D721Med (cell line): ENCODE data around the gene ANXA8.

Experiments
- DNase-seq: peaks from one replicate; pipeline ENCODE4 v3.0.0; 2011; ENCODE audit warnings: low spot score; ENCODE audit not compliant: insufficient read length
- FAIRE-seq: peaks from 2 replicates; lab custom pipeline; 2011; peaks lifted over from hg19 to GRCh38; lab: Jason Lieb, UNC
- TF ChIP-seq, protein P1 (sequence below): IDR thresholded peaks from 2 replicates; pipeline ENCODE4 v1.5.1; 2012; ENCODE audit warnings: mild to moderate bottlenecking, control low read depth; ENCODE audit not compliant: insufficient read depth; ENCODE audit errors: missing control alignments

ANXA8 gene

DNA sequence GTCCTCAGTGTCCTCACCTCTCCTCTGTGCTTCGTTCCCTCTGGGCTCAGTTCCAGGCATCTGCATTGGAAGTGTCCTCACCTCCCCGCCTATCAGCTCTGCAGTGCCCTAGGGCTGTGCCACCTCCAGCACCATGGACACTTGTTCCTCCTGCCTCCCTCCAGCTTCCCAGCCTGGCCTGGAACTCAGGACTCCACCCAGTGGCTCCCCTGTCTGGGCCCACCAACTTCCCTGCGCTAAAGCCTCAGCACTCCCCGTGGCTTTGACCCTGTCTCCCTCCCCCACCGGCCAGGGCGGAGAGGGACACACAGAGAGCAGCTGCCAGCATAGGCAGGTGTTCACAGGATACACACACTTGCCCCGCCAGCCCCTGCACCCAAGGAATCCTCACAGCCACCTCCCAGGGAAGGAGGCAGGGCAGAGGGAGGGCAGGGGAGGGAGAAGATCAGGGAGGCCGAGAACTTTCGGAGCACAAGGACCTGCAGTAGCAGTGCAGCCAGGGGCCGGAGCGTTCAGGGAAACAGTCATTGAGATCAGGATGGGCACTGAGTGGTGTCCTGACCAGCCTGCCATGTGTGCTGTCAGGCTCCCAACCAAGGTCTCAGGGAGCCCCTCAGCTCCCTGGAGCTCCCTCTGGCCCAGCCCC is 31.3 kb downstream of the ANXA8 start:
- DNase-seq = no peak
- TF ChIP-seq, protein P1, sequence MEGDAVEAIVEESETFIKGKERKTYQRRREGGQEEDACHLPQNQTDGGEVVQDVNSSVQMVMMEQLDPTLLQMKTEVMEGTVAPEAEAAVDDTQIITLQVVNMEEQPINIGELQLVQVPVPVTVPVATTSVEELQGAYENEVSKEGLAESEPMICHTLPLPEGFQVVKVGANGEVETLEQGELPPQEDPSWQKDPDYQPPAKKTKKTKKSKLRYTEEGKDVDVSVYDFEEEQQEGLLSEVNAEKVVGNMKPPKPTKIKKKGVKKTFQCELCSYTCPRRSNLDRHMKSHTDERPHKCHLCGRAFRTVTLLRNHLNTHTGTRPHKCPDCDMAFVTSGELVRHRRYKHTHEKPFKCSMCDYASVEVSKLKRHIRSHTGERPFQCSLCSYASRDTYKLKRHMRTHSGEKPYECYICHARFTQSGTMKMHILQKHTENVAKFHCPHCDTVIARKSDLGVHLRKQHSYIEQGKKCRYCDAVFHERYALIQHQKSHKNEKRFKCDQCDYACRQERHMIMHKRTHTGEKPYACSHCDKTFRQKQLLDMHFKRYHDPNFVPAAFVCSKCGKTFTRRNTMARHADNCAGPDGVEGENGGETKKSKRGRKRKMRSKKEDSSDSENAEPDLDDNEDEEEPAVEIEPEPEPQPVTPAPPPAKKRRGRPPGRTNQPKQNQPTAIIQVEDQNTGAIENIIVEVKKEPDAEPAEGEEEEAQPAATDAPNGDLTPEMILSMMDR = no peak
- no peak for FAIRE-seq

DNA sequence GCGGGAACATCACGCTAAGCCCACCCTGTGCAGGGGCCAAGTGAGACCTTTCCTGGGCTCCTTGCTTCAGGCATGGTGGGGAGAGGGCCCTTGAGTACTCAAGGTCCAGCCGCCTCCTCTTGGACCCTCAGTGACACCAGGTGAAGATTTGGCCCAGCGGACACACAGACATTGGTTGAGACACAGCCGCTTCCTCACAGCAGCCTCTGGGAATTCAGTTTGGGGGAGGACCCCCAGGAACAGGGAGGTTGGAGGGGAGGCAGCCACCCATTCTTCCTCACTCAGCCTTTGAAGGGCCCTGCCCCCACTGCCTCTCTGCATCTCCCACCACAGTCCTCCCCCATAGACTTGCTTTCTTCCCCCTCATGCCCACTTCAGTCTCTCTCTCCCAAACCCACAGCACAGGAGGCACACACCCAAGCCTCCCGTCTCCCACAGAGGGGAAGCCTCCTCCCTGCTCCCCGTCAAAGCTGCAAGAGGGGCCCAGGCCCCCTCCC is 31.9 kb downstream of the ANXA8 start:
- DNase-seq (no peak), FAIRE-seq (no peak)
- TF ChIP-seq, protein P1 = no peak

DNA sequence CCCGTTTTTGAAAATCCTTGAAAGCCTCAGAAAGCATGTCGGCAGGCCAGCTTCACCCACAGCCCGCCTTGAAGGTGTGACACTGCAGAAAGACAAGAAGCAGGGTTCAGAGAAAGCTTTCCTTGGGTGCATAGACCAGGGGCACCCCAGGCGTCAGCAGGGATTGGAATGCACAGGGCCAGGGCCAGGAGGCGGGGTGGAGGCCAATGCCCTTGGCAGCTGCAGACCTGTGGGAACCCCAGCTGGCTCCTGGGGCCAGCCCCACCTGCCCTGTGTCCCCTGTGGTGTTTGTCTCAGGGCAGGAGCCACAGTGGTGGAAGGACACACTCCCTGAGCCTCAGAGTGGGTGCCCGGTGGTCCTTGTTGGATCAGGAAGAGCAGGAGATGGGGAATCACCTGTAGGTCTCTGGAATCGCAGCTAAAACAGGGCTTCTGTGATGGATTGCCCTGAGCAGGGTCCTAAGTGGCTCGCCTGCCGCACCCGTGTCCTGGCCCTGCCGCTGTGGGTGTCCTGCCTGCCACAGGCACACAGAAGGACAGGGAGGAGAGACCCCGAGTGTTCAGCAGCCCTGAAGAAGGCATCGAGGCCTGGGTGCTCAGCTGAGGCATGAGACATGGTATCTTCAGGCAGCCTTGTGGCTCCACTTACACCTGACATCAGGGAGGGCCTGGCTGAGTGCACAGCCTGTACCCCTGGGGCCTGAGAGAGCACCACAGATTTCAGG is 32.5 kb downstream of the ANXA8 start:
- FAIRE-seq = no peak
- no peak for DNase-seq
- TF ChIP-seq, protein P1 = no peak

DNA sequence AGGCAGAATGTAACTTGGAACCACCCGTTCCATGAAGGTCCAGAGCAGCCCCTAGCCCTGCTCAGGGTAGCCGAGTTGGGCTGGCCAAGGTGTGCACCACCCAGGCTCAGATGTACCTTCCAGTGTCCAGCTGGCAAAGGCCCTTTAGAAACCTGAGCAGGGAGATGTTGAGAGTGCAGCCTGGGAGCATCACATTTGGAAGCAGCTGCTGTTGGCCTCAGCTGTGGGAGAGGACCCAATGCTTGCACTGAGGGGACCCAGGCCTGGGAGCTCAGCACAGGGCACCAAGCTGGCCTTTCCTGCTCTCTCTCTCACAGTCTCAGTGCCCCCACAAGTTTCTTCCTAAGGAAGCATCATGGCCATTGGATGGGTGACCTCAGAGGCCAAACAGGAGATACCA is 33.5 kb downstream of the ANXA8 start:
- DNase-seq (no peak), FAIRE-seq (no peak)
- TF ChIP-seq, protein P1 = no peak

DNA sequence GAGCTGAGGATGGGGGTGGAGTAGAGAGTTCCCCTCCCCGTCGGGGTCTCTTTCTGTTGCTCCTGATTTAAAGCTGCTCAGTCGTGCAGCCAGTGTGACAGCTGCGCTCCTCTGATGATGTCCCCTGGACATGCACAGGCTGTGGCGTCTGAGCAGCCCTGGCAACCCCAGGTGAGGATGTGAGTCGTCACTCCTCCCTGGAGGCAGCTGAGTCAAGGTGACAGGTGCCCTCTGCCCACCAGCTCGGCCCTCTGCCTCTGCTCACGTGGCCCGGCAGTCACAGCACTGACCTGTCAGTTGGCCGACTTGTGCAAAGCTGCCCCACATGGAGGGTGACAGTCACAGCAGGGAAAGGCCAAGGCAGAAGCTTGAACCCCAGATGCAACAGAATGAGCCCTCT is 33.9 kb downstream of the ANXA8 start:
- FAIRE-seq (no peak), DNase-seq (no peak)
- TF ChIP-seq, protein P1 = no peak

DNA sequence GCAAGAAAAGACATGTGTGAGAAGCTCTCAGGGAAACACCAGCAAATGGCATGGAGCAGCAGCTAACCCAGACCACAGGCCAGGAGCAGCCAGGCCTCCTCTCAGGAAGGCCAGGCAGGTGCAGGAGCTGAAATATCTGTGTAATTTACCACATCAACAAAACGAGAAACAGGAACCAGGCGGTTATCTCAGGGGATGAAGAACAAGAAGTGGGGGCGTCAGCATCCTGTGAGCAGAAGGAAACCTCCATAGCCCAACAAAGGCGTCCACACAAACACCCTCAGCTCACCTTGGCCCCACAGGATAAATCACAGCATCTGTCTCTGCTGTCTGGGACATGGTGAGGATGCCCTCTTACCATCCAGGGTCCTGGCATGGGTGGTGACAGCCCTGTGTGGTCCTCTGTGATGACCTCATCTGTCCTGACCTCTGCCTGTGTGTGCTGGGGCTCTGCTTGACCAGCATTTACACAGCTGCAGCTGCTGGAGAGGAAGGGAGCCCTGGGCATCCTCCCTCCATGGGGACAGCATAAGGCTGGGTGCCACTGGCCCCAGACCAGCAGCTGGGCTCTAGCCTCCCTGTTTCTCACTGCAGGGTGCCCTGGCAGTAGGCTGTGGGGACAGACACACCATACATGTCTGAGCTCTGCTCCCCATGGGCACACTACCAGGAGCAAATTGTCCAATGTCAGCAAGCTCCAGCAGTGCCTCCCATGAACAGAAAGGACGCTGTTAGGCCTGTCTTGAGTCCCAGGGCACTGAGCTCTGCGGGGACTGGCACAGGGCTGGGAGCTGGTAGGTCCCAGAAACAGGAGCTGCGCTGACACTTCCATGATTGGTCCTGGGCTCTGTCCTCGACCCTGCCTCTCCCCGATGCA is 34.6 kb downstream of the ANXA8 start:
- DNase-seq (no peak), FAIRE-seq (no peak)

More for the DNA sequence above, 34.6 kb downstream of the ANXA8 start:
- TF ChIP-seq, protein P1 = no peak
